ENCODE results near the gene EFNA5.

Gene EFNA5

DNA sequence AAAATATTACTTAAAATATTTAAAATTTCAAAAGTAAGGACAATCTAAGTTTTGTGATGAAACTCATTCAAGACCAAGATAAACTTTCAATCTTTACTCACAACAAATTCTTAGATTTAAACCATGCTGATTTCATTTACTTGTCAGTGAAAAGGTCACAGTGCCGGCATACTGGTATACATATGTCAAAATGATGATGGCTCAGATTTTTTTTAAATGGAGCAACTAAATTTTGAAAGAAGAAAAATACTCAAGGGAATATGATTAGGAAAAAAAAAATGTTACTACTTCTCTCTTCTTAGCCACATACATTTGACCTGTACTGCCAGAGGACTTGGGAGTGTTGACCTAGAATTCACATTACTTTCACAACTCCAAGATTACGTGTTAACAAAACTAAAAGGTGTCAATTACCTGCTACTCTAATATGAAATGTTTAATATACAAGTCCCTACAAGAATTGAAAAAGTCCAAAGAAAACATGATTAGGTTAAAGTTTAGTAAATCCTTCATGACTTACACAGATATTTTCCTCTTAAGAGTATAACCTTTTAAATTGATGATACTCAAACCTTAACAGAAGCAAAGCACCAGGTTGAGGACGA lies 4.6 kb downstream of the EFNA5 start:
- no peak overlapping the region for H3K27ac ChIP-seq (ENCODE audit: low read depth, low read length, poor library complexity, severe bottlenecking)
- H3K4me2 ChIP-seq (ENCODE audit: low read length) = no peak overlapping the region
- no peaks in the 10 kb centered on the region for H3K27me3 ChIP-seq (ENCODE audit: insufficient read depth, low read length)

DNA sequence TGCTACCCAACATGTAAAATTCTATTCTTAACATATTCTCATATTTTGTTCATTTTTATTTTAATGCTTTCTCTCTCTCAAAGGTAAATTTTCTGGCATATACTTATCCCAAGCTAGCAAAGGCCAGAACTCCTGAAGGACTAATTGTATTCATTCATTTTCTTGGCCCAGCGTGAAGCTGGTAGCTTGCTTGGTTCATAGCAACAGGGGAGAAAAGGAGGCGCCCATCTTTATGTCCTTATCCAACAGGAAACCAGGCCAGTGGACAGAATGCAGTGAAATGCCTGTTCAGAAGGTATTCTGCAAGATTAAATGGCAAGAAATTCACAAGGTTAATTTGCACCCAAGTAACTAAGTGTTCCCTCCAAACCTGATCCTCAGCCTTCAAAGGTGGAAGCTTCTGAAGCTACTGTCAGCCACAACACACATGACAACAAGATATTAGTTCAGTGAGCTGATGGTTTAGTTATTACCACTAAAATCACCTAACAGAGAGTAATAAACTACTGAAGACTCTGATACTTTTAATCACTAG lies 5.6 kb downstream of the EFNA5 start:
- no peaks in the 10 kb centered on the region for H3K79me2 ChIP-seq (ENCODE audit: insufficient read depth, low read length)
- H2AFZ ChIP-seq (ENCODE audit: low read length) = no peak overlapping the region
- no peak overlapping the region for H3K9ac ChIP-seq (ENCODE audit: low read length)

More for the DNA sequence above, 4.6 kb downstream of the EFNA5 start:
- no peaks in the 10 kb centered on the region for H3K9me2 ChIP-seq (ENCODE audit: low read depth, low read length)
- no peaks in the 10 kb centered on the region for H3K9me3 ChIP-seq (ENCODE audit: low read length)
- 0 out of 2 replicates have a peak, but pooled peaks cover 5% of the 10 kb centered on the region for H3F3A ChIP-seq (ENCODE audit: insufficient read depth, low read length)
- peaks cover 5% of the 10 kb centered on the region for H3K4me1 ChIP-seq (ENCODE audit: insufficient read depth, low read length, severe bottlenecking)
- no peaks in the 10 kb centered on the region for H3K79me2 ChIP-seq (ENCODE audit: insufficient read depth, low read length)
- H3K9ac ChIP-seq (ENCODE audit: low read length) = no peak overlapping the region
- H2AFZ ChIP-seq (ENCODE audit: low read length) = no peak overlapping the region
- H3K36me3 ChIP-seq (ENCODE audit: insufficient read depth, low read length) = no peaks in the 10 kb centered on the region
- H3K4me3 ChIP-seq (ENCODE audit: low read depth, low read length, poor library complexity, severe bottlenecking) = no peak overlapping the region
- no peak for TF ChIP-seq EZH2 (IDR thresholded peaks at IDR 0.05; ENCODE audit: borderline replicate concordance, low read length)
- TF ChIP-seq, protein P1, sequence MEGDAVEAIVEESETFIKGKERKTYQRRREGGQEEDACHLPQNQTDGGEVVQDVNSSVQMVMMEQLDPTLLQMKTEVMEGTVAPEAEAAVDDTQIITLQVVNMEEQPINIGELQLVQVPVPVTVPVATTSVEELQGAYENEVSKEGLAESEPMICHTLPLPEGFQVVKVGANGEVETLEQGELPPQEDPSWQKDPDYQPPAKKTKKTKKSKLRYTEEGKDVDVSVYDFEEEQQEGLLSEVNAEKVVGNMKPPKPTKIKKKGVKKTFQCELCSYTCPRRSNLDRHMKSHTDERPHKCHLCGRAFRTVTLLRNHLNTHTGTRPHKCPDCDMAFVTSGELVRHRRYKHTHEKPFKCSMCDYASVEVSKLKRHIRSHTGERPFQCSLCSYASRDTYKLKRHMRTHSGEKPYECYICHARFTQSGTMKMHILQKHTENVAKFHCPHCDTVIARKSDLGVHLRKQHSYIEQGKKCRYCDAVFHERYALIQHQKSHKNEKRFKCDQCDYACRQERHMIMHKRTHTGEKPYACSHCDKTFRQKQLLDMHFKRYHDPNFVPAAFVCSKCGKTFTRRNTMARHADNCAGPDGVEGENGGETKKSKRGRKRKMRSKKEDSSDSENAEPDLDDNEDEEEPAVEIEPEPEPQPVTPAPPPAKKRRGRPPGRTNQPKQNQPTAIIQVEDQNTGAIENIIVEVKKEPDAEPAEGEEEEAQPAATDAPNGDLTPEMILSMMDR (IDR thresholded peaks at IDR 0.05; ENCODE audit: low read length) = no peak
- H4K20me1 ChIP-seq (ENCODE audit: insufficient read depth, low read length) = no peaks in the 10 kb centered on the region

DNA sequence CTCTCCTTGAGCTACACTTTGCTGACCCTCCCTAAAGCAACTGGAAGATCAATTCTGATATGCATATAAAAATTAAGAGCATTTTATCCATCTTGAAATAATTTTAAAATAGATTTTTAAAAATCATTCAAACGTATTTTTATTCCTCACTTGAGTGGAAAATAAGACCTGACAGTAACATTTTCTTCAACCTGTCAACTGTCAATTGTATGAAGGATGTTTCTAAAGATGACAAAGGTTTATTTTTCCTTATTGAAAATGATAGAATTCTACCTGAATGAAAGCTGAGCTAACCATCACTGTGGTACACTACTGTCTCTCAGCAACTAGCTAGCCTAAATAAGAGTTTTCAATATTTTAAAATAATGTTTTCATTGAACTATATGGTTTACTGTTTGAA lies 7.0 kb downstream of the EFNA5 start:
- Histone ChIP-seq H3K79me2 (ENCODE audit: insufficient read depth, low read length) (no peaks in the 10 kb centered on the region), H3K4me1 (ENCODE audit: insufficient read depth, low read length, severe bottlenecking) (peaks cover 5% of the 10 kb centered on the region), H3K4me2 (ENCODE audit: low read length) (no peak overlapping the region), H3K9me3 (ENCODE audit: low read length) (no peaks in the 10 kb centered on the region), H3K36me3 (ENCODE audit: insufficient read depth, low read length) (no peaks in the 10 kb centered on the region), H3K9me2 (ENCODE audit: low read depth, low read length) (no peaks in the 10 kb centered on the region), H2AFZ (ENCODE audit: low read length) (no peak overlapping the region), H3K27ac (ENCODE audit: low read depth, low read length, poor library complexity, severe bottlenecking) (no peak overlapping the region), H3K9ac (ENCODE audit: low read length) (no peak overlapping the region), H4K20me1 (ENCODE audit: insufficient read depth, low read length) (no peaks in the 10 kb centered on the region), H3F3A (ENCODE audit: insufficient read depth, low read length) (0 out of 2 replicates have a peak, but pooled peaks cover 5% of the 10 kb centered on the region), H3K27me3 (ENCODE audit: insufficient read depth, low read length) (no peaks in the 10 kb centered on the region), H3K4me3 (ENCODE audit: low read depth, low read length, poor library complexity, severe bottlenecking) (no peak overlapping the region)
- TF ChIP-seq EZH2 (IDR thresholded peaks at IDR 0.05; ENCODE audit: borderline replicate concordance, low read length) = no peak
- TF ChIP-seq, protein P1 (IDR thresholded peaks at IDR 0.05; ENCODE audit: low read length) = no peak

More for the DNA sequence above, 5.6 kb downstream of the EFNA5 start:
- Histone ChIP-seq H3F3A (ENCODE audit: insufficient read depth, low read length) (0 out of 2 replicates have a peak, but pooled peaks cover 5% of the 10 kb centered on the region), H4K20me1 (ENCODE audit: insufficient read depth, low read length) (no peaks in the 10 kb centered on the region), H3K4me3 (ENCODE audit: low read depth, low read length, poor library complexity, severe bottlenecking) (no peak overlapping the region), H3K27ac (ENCODE audit: low read depth, low read length, poor library complexity, severe bottlenecking) (no peak overlapping the region), H3K4me2 (ENCODE audit: low read length) (no peak overlapping the region), H3K9me3 (ENCODE audit: low read length) (no peaks in the 10 kb centered on the region), H3K27me3 (ENCODE audit: insufficient read depth, low read length) (no peaks in the 10 kb centered on the region), H3K36me3 (ENCODE audit: insufficient read depth, low read length) (no peaks in the 10 kb centered on the region), H3K9me2 (ENCODE audit: low read depth, low read length) (no peaks in the 10 kb centered on the region), H3K4me1 (ENCODE audit: insufficient read depth, low read length, severe bottlenecking) (peaks cover 5% of the 10 kb centered on the region)
- TF ChIP-seq, protein P1 (IDR thresholded peaks at IDR 0.05; ENCODE audit: low read length) = no peak
- TF ChIP-seq EZH2 (IDR thresholded peaks at IDR 0.05; ENCODE audit: borderline replicate concordance, low read length) = no peak

Measured in OCI-LY1 (cell line).